ENCODE data around the gene PIP.
"Not testable (repeated sequence)": the region's sequence is repeated elsewhere in the genome, so short reads cannot be mapped to it uniquely, and the experiment has no call there.

PIP gene

GRCh38 chr7:143177374-143178119 lies 45.7 kb downstream of the PIP start:
- DNase-seq (ENCODE audit: low read depth in 2 of 2), result no peak

- DNase-seq (ENCODE audit: low read depth in 2 of 2), result not testable (repeated sequence)
Observed at GRCh38 chr7:143180771-143181170, 48.9 kb downstream of the PIP start.

- no peak for DNase-seq (ENCODE audit: low read depth in 2 of 2)
Observed at GRCh38 chr7:143181349-143181748, 49.5 kb downstream of the PIP start.

DNA sequence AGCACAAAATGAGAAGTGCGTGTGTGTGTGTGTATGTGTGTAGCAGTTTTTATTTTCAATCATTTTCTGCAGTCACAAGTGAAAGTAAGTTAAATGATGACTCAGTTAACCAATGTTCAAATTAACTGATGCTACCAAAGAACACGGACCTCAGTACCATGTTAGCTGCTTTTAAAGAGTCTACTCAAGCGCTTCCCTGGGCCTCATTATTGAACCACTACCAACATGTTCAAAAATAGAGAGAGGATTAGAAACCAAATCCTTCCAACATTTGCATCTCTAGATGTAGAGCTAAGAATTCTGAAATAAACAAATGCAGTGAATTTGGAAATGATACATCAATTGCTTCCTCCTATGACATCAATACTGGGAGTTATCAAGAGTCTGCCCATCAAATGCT lies 51.1 kb downstream of the PIP start, which contains the start of gene TAS2R39:
Gene TAS2R39, plus strand, starts transcription at position 396 of the 400 bp plus-strand sequence. Its CDS starts 0 bp downstream, at position 396.
- no peak for DNase-seq (ENCODE audit: low read depth in 2 of 2)

GRCh38 chr7:143185551-143185950 lies 53.7 kb downstream of the PIP start:
- no peak for DNase-seq (ENCODE audit: low read depth in 2 of 2)

GRCh38 chr7:143188994-143189393 lies 57.1 kb downstream of the PIP start:
- DNase-seq (ENCODE audit: low read depth in 2 of 2), result no peak

All from activated CD8-positive, alpha-beta memory T cell treated with anti-CD3 and anti-CD28 coated beads for 4 hours (primary cell).